ENCODE results near the gene REP15.
"Not testable (repeated sequence)": the region's sequence is repeated elsewhere in the genome, so short reads cannot be mapped to it uniquely, and the experiment has no call there.

REP15 gene
- total RNA-seq: 0 to 0.18 (median 0) reads per million in 4 experiments

GRCh38 chr12:27696293-27696652 is at the start of gene REP15:
Gene REP15, plus strand, starts transcription at chr12:27696447. Its CDS starts 116 bp downstream, at chr12:27696563.
- no peak for DNase-seq

- no peak for DNase-seq
Observed at GRCh38 chr12:27650011-27650410, 46.2 kb upstream of the REP15 start.

GRCh38 chr12:27651201-27651600 is 45.0 kb upstream of the REP15 start:
- no peak for DNase-seq

GRCh38 chr12:27652174-27652763 is 44.0 kb upstream of the REP15 start:
- DNase-seq: no peak

GRCh38 chr12:27653661-27654060 is 42.6 kb upstream of the REP15 start:
- DNase-seq: no peak

GRCh38 chr12:27655476-27655875 is 40.8 kb upstream of the REP15 start:
- DNase-seq: not testable (repeated sequence)

GRCh38 chr12:27657296-27657695 is 39.0 kb upstream of the REP15 start:
- no peak for DNase-seq

GRCh38 chr12:27665704-27666103 is 30.5 kb upstream of the REP15 start:
- no peak for DNase-seq

GRCh38 chr12:27666510-27666909 is 29.7 kb upstream of the REP15 start:
- DNase-seq: no peak

- no peak for DNase-seq
Observed at GRCh38 chr12:27667540-27667939, 28.7 kb upstream of the REP15 start.

- no peak for DNase-seq
Observed at GRCh38 chr12:27672051-27672450, 24.2 kb upstream of the REP15 start.

GRCh38 chr12:27672643-27673042 is 23.6 kb upstream of the REP15 start:
- DNase-seq: no peak

GRCh38 chr12:27673101-27673718 is 23.0 kb upstream of the REP15 start:
- no peak for DNase-seq

GRCh38 chr12:27674989-27675388 is 21.3 kb upstream of the REP15 start:
- DNase-seq: no peak

GRCh38 chr12:27680619-27681018 is 15.6 kb upstream of the REP15 start:
- DNase-seq: no peak

- no peak for DNase-seq
Observed at GRCh38 chr12:27682534-27682933, 13.7 kb upstream of the REP15 start.

- no peak for DNase-seq
Observed at GRCh38 chr12:27685274-27685673, 11.0 kb upstream of the REP15 start.

GRCh38 chr12:27686147-27686546 is 10.1 kb upstream of the REP15 start:
- DNase-seq: no peak

- no peak for DNase-seq
Observed at GRCh38 chr12:27688671-27689070, 7.6 kb upstream of the REP15 start.

GRCh38 chr12:27689558-27690180 is 6.6 kb upstream of the REP15 start:
- DNase-seq: no peak

- no peak for DNase-seq
Observed at GRCh38 chr12:27693403-27693802, 2.8 kb upstream of the REP15 start.

GRCh38 chr12:27695556-27696292 is 523 bp upstream of the REP15 start:
- no peak for DNase-seq

GRCh38 chr12:27696864-27697564 is 767 bp downstream of the REP15 start:
- DNase-seq: no peak
